Mucosa of gallbladder (tissue), 1 donor: ENCODE data around the gene ACSL3. TPM values are rescaled to one million over a fixed set of nuclear protein-coding genes. Genes with fewer than 3 reads are reported as not detected.

Source experiments
- DNase-seq: peaks from one replicate; pipeline ENCODE4 v3.0.0-alpha.2; 2020; ENCODE audit warnings: low spot score
- total RNA-seq: library from RNA; stranded (reverse); gene quantifications from one replicate; pipeline ENCODE4 v1.2.1, GENCODE V29; 2021
- donor health status: DM: no; HTN: no; CAD: no.

ACSL3 gene
- total RNA-seq, 1 donor from 2014 or later: 68.5 TPM

DNA sequence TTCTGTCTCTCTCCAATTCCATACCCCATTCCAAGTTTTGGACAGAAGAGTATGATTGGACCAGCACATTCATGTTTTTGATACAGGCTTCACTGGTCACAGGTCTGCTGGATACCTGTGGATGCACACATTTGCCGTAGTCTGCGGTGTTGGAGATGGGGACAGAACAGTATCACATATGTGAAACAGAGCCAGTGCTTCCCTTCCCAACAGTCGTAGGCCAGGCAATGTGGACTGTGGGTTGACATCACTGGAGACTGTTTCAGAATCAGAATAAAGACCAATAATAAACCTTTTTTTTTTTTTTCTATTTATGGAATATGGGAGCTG lies 18.7 kb downstream of the ACSL3 start:
- no peak for DNase-seq

DNA sequence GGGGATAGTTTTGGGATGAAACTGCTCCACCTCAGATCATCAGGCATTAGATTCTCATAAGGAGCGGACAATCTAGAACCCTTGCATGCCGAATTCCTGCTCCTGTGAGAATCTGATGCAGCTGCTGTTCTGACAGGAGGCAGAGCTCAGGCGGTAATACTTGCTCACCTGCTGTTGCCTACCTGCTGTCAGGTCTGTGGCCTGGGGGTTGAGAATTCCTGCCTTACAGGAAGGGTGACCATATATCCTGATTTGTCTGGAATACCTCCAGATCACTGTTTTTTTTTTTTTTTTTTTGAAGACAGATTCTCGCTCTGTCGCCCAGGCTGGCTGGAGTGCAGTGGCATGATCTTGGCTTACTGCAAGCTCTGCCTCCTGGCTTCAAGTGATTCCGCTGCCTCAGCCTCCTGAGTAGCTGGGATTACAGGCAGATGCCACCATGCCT lies 21.7 kb downstream of the ACSL3 start:
- DNase-seq: no peak

GRCh38 chr2:222883420-222883819 lies 22.6 kb downstream of the ACSL3 start:
- no peak for DNase-seq

GRCh38 chr2:222884114-222884771 lies 23.4 kb downstream of the ACSL3 start:
- DNase-seq: no peak

DNA sequence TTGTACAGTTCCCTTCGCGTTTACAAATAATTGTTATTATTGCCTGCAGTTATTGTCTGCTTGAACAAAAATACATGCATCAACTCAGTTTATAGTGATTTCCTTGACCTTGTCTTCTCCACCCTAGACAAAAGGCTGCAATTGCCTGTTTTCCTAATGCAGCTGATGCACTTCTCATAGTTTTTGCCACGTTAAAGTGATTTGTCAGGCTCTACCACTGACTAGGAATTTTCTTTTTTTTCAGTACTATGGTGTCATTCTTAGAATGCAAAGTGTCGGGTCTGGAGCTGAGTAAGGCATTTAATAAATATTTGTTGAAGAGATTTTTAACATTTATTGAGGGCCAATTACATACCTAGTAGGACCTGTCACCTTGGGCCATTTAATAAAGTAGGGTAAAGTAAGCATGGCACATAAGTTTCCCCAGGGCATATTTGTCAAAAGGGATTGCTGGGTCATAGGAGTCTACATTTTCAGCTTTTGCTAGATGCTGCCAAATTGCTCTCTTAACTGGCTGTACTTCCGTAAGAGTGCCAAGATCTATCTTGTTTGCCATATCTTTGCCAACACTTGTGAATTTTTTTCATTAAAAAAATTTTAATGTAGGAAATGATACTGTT lies 24.1 kb downstream of the ACSL3 start:
- DNase-seq: no peak

GRCh38 chr2:222887124-222887523 lies 26.3 kb downstream of the ACSL3 start:
- no peak for DNase-seq

DNA sequence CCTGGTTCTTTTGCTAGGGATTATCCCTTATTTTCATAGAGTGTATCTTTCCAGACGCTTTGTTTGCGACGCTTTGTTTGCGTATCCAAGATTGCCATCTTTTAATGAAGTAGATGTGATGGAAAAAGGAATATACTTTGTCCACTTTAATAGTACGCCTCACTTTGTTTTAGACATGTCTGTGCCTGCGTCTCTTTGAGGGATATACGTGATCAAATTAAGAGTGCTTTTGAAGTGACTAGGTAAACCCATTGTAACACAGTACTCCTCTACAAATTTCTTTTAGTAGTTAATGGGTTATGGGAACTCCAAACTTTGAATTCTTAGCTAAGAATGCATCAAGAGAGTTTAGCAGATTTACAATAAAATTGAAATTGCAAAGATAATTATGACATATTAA lies 27.9 kb downstream of the ACSL3 start:
- no peak for DNase-seq

DNA sequence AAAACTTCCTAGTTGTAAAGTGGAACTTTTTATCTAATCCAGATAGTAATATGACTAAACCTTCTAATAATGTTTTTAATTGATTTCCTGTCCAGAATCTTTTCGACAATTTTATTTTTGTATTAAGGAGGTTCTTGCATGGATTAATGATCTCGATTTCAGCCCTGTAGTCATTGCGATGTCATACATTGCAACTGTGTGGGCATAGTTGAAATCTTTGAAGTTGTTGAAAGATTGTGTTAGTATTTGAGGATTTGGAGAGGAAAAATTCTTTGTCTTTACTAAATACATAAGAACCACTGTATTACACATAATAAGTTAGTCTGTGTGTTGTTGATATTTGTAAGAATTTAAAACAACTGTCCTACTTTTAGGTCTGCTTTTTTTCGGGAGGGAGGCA lies 31.1 kb downstream of the ACSL3 start:
- DNase-seq: no peak

DNA sequence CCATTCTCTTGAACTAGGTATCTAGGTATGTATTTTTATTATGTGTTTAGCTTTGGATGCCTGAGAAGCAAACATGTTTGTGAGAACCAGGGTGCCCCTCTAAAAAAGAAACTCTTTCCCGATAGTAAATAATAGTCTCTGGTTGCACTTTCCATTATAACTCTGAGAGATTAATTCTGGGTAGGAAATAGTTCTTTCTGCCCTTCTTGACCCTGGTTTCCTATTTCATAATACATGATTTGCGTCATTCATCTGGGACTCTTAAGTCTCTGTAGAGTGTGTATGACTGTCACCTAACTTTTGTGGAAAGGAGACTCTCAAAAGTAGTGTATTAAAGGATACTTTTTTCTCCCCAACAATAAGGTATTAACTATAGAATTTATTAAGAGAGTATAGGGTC lies 31.5 kb downstream of the ACSL3 start:
- DNase-seq: no peak

- no peak for DNase-seq
Observed at GRCh38 chr2:222892761-222893160, 31.9 kb downstream of the ACSL3 start.

DNA sequence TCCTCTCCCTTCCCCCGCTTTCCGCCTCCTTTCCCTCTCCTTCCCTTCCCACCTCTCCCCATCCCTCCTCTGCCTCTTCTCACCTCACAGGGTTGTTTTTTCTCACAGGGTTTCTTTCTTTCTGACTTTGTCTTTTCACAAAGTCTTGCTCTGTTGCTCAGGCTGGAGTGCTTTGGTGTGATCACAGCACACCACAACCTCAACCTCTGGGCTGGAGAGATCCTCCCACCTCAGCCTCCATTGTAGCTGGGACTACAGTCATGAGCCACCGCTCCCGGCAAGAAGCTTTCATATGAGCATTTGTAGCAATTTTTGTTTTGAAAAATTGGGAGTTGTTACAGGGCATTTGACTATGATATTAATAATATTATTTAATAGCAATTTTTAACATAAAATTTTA lies 32.9 kb downstream of the ACSL3 start:
- no peak for DNase-seq

DNA sequence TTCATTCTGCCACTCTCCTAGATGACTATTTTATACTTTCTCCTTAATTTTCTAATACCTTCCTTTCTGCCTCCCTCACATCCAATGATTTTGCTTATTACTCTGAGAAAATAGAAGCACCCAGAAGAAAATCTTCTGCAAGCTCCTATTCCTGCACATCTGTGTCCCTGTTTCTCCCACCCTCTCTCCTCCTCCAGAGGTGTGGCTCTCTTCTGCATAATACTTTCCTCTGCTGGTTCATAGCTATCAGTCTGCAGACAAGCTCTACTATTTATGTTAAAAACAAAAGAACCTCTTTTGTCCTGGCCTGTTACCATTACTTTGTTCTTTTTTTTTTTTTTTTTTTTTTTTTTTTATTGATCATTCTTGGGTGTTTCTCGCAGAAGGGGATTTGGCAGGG lies 34.3 kb downstream of the ACSL3 start:
- no peak for DNase-seq

DNA sequence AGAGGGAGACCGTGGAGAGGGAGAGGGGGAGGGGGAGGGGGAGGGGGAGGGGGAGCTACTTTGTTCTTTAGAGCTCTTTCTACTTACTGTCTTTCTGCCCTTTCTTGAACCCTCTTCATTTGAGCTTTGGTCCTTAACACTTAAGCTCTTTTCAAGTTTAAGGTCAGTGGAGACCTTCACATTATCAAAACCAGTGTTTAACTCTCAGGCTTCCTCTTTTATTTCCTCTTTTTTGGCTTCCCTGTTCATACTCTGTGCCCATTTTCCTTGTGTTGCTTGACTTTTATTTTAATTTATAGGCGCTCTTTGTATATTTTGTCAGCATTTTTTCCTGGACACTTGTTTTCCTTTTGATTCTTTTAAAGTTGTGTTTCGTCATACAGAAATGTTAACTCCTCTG lies 37.1 kb downstream of the ACSL3 start:
- DNase-seq: no peak

GRCh38 chr2:222899413-222900181 lies 38.8 kb downstream of the ACSL3 start:
- no peak for DNase-seq

DNA sequence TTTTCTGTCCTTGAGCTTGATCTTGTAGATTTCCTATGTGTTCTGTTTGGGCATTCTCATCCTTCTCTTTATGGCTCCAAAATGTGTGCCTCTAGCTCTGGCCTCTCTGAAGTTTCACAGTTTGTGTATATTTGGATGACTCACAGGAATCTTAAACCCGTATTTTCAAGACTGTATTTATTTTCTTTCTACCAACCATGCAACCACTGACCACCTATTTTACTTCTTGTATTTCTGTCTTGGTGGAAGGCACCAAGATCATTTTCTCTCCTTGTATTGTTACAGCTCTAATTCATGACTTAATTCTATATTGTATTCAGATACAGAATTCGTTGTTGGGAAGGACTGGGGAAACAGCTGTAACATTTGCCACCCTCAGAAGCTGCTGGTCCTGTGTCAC lies 39.5 kb downstream of the ACSL3 start:
- DNase-seq: no peak

- no peak for DNase-seq
Observed at GRCh38 chr2:222902660-222903059, 41.8 kb downstream of the ACSL3 start.

DNA sequence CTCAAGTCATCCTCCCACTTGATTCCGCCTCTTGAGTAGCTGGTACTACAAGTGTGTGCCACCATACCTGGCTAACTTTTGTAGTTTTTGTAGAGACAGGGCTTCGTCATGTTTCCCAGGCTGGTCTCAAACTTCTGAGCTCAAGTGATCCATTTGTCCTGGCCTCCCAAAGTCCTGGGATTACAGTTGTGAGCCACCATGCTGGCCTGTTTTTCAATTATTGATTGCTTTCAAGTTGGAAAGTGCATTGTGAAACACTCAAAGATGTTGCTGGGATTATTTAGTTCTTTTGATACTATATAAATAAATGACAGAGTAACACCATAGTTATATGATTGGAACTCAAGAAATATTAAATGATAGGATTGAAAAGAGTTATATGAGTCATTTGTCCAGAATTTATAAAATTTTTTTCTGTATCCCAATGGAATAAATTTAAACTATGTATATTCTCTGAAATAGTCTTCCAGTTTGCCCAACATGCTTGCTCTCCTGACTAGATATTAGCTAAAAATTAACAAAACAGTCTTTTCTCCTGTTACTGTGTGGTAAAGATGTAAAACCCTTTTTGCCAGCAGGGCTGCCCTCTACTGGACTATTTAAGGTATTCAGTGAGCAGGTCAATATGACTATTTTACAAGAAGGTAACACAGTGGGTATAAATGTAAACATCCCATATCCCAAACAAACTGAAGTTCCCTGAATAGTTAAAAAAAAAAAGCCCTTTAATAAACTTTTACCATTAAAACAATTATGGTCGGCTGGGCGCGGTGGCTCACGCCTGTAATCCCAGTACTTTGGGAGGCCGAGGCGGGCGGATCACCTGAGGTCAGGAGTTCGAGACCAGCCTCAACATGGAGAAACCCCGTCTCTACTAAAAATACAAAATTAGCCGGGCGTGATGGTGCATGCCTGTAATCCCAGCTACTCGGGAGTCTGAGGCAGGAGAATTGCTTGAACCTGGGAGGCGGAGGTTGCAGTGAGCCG lies 42.7 kb downstream of the ACSL3 start:
- DNase-seq: peak; percentile 37

GRCh38 chr2:222904557-222905258 lies 43.9 kb downstream of the ACSL3 start:
- no peak for DNase-seq

DNA sequence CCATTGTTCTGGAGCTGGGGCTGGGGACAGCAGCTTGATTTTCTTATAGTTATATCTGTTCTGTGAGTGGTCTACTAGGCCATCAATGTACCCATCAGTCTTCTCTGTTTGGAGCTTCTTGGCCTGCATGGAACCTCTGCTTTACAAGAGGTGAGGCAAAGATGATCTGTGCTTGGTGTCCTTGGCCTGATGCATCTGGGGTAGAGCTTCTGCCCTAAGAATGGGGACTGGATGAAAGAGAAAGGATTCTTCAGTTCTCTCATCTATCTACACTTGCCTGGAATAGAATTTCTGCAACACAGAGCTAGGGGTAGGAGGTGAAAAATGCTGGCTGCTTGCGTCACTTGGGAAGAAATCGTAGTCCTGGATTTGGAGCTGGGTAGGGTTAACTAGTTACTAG lies 46.2 kb downstream of the ACSL3 start:
- DNase-seq: no peak

GRCh38 chr2:222907790-222908441 lies 47.1 kb downstream of the ACSL3 start:
- no peak for DNase-seq

- no peak for DNase-seq
Observed at GRCh38 chr2:222909286-222909685, 48.5 kb downstream of the ACSL3 start.
